NCI-H1105 (cell line): ENCODE results near the gene PET100.

Source experiments
- DNase-seq: peaks from one replicate; lab custom pipeline; 2025; lab: John Stamatoyannopoulos, UW

PET100 gene

GRCh38 chr19:7612282-7613274 lies 17.0 kb upstream of the PET100 start:
- no peak for DNase-seq

- no peak for DNase-seq
Measured at GRCh38 chr19:7614859-7615741, 14.5 kb upstream of the PET100 start.

GRCh38 chr19:7617172-7617571 lies 12.4 kb upstream of the PET100 start:
- DNase-seq: no peak

GRCh38 chr19:7617735-7618134 lies 11.9 kb upstream of the PET100 start:
- DNase-seq: no peak

- DNase-seq: no peak
Measured at GRCh38 chr19:7618348-7618747, 11.2 kb upstream of the PET100 start.

- no peak for DNase-seq
Measured at GRCh38 chr19:7618771-7619510, 10.7 kb upstream of the PET100 start.

GRCh38 chr19:7619671-7620441 lies 9.7 kb upstream of the PET100 start:
- no peak for DNase-seq

- DNase-seq: no peak
Measured at GRCh38 chr19:7620442-7621412, 8.9 kb upstream of the PET100 start.

GRCh38 chr19:7622933-7623685 lies 6.5 kb upstream of the PET100 start:
- no peak for DNase-seq

- no peak for DNase-seq
Measured at GRCh38 chr19:7623725-7624603, 5.6 kb upstream of the PET100 start.

- DNase-seq: no peak
Measured at GRCh38 chr19:7624810-7625209, 4.8 kb upstream of the PET100 start.

- no peak for DNase-seq
Measured at GRCh38 chr19:7625763-7626372, 3.7 kb upstream of the PET100 start.

GRCh38 chr19:7627166-7627565 lies 2.4 kb upstream of the PET100 start:
- DNase-seq: no peak

- DNase-seq: no peak
Measured at GRCh38 chr19:7628589-7629311, 843 bp upstream of the PET100 start.

- DNase-seq: no peak
Measured at GRCh38 chr19:7631577-7631976, 2.0 kb downstream of the PET100 start.

GRCh38 chr19:7632340-7633203 lies 3.0 kb downstream of the PET100 start:
- no peak for DNase-seq
